GM23248 (cell line): ENCODE measurements around the gene EFL1. TPM values are rescaled to one million over a fixed set of nuclear protein-coding genes. Genes with fewer than 3 reads are reported as not detected.
A peak's percentile ranks its signal among the peaks of the same experiment; 100 is the strongest.

Source experiments
- DNase-seq: peaks from one replicate; pipeline ENCODE4 v3.0.0-alpha.2; 2015
- H2AFZ ChIP-seq: fragments of 200-600 bp; sonication (generic); 2 replicates; pipeline ENCODE4 v1.6.1; 2016; ENCODE audit warnings: antibody characterized with exemption
- H3F3A ChIP-seq: fragments of 200-600 bp; sonication (generic); 2 replicates; pipeline ENCODE4 v1.6.1; 2016; ENCODE audit warnings: mild to moderate bottlenecking, antibody characterized with exemption, mixed run types; ENCODE audit not compliant: insufficient read depth
- H3K27ac ChIP-seq: fragments of 200-600 bp; sonication (generic); 2 replicates; pipeline ENCODE4 v1.5.1; 2016; ENCODE audit warnings: mild to moderate bottlenecking
- H3K27me3 ChIP-seq: fragments of 200-600 bp; sonication (generic); replicated peaks from 2 replicates; pipeline ENCODE4 v1.6.1; 2016; ENCODE audit warnings: mild to moderate bottlenecking; ENCODE audit not compliant: insufficient read depth
- H3K36me3 ChIP-seq: fragments of 200-600 bp; sonication (generic); 2 replicates; pipeline ENCODE4 v1.6.1; 2016; ENCODE audit warnings: low read depth, mild to moderate bottlenecking
- H3K4me1 ChIP-seq: fragments of 200-600 bp; sonication (generic); 2 replicates; pipeline ENCODE4 v1.6.1; 2016; ENCODE audit warnings: mild to moderate bottlenecking; ENCODE audit not compliant: insufficient read depth
- H3K4me2 ChIP-seq: fragments of 200-600 bp; sonication (generic); one replicate; pipeline ENCODE4 v1.6.1; 2016; ENCODE audit warnings: mild to moderate bottlenecking; ENCODE audit not compliant: unreplicated experiment
- H3K4me3 ChIP-seq: fragments of 200-600 bp; sonication (generic); 2 replicates; pipeline ENCODE4 v1.5.1; 2016; ENCODE audit warnings: mild to moderate bottlenecking
- H3K79me2 ChIP-seq: fragments of 200-600 bp; sonication (generic); 2 replicates; pipeline ENCODE4 v1.6.1; 2016; ENCODE audit warnings: mild to moderate bottlenecking; ENCODE audit not compliant: insufficient read depth
- H3K9ac ChIP-seq: fragments of 200-600 bp; sonication (generic); 2 replicates; pipeline ENCODE4 v1.6.1; 2016; ENCODE audit warnings: mild to moderate bottlenecking
- H3K9me2 ChIP-seq: fragments of 200-600 bp; sonication (generic); 2 replicates; pipeline ENCODE4 v1.6.1; 2016; ENCODE audit warnings: mixed run types, mild to moderate bottlenecking, moderate library complexity; ENCODE audit not compliant: insufficient read depth
- H3K9me3 ChIP-seq: fragments of 200-600 bp; sonication (generic); one replicate; pipeline ENCODE4 v1.6.1; 2017; ENCODE audit warnings: low read depth
- H4K20me1 ChIP-seq: fragments of 200-600 bp; sonication (generic); 2 replicates; pipeline ENCODE4 v1.6.0; 2016; ENCODE audit not compliant: insufficient read depth
- EZH2 ChIP-seq: fragments of 200-600 bp; sonication (generic); IDR thresholded peaks from 2 replicates; pipeline ENCODE4 v1.6.1; 2018; ENCODE audit warnings: antibody characterized with exemption, mild to moderate bottlenecking; ENCODE audit not compliant: insufficient read depth, poor library complexity, severe bottlenecking
- EZH2phosphoT487 ChIP-seq: fragments of 200-600 bp; sonication (generic); IDR thresholded peaks from 2 replicates; pipeline ENCODE4 v1.6.1; 2018; ENCODE audit warnings: antibody characterized with exemption, moderate library complexity, mild to moderate bottlenecking, low read depth; ENCODE audit not compliant: insufficient read depth
- WGBS, 2 experiments: methylation state at CpG; one replicate each; pipeline ENCODE4 v1.1.6; 2015 to 2017; ENCODE audit warnings: low lambda C conversion rate in 2 of 2, low coverage in 1 of 2; ENCODE audit errors: missing lambda C conversion rate in 2 of 2; 5-methylcytosine and 5-hydroxymethylcytosine counted together
- in situ Hi-C: fragments of 300-500 bp; cut with MboI; formaldehyde crosslinking; loops from 2 replicates; pipeline ENCODE4 v1.15.0; 2020
- polyA plus RNA-seq: library from polyadenylated mRNA; unstranded; fragments of >200 nt; fragmentation: Nextera tagmentation; extraction: Ambion mirVana; gene quantifications from 2 replicates; pipeline ENCODE4 v1.2.1, GENCODE V29; 2016
- total RNA-seq: library from RNA; depleted of rRNA; stranded (reverse); fragments of >200 nt; shearing (Covaris generic); gene quantifications from 2 replicates; pipeline ENCODE4 v1.2.3, GENCODE V29; 2014

EFL1 gene
- total and polyA plus RNA-seq, 2 experiments from 2014 or later: 21.8 to 28.4 TPM

- DNase-seq: no peak
- Histone ChIP-seq H3K4me3 (no peak overlapping the region), H3K9ac (no peak overlapping the region), H3K36me3 (peaks cover 6% of the 10 kb centered on the region; the same call in 1 of the 2 replicates), H3K9me2 (no peaks in the 10 kb centered on the region), H3K27ac (peak overlapping the region; percentile 49), H3K27me3 (no peaks in the 10 kb centered on the region), H2AFZ (no peak overlapping the region), H3K79me2 (no peaks in the 10 kb centered on the region), H3K4me1 (peaks cover 66% of the 10 kb centered on the region), H3K4me2 (no peak overlapping the region), H3K9me3 (no peaks in the 10 kb centered on the region), H3F3A (peaks cover 65% of the 10 kb centered on the region), H4K20me1 (no peaks in the 10 kb centered on the region)
- TF ChIP-seq EZH2phosphoT487: no peak
- TF ChIP-seq EZH2: no peak
- in situ Hi-C loops: no loop called here
- WGBS, 2 experiments: 73 to 82% methylated on average over 3 of the region's 3 CpGs
Measured at GRCh38 chr15:82137261-82137660, 125.3 kb downstream of the EFL1 start.

GRCh38 chr15:82136120-82136519 is 126.4 kb downstream of the EFL1 start:
- 0 out of 2 replicates have a peak overlapping the region, but pooled peaks have one; percentile 11 for H3K9ac ChIP-seq
- WGBS, 2 experiments: 63 to 74% methylated on average over 3 of the region's 3 CpGs
- no peak overlapping the region for H2AFZ ChIP-seq
- H3K4me2 ChIP-seq: peak overlapping the region; percentile 16
- H3K4me1 ChIP-seq: peaks cover 76% of the 10 kb centered on the region
- H3K36me3 ChIP-seq: peaks cover 6% of the 10 kb centered on the region; the same call in 1 of the 2 replicates
- no peaks in the 10 kb centered on the region for H3K79me2 ChIP-seq
- no peaks in the 10 kb centered on the region for H4K20me1 ChIP-seq
- no peak for TF ChIP-seq EZH2phosphoT487
- no peak for TF ChIP-seq EZH2
- no peaks in the 10 kb centered on the region for H3K9me2 ChIP-seq
- H3K9me3 ChIP-seq: no peaks in the 10 kb centered on the region
- no peak overlapping the region for H3K4me3 ChIP-seq
- H3K27me3 ChIP-seq: no peaks in the 10 kb centered on the region
- no peak for DNase-seq
- peaks cover 77% of the 10 kb centered on the region for H3F3A ChIP-seq
- in situ Hi-C loops: no loop called here
- peak overlapping the region; percentile 49 for H3K27ac ChIP-seq

- Histone ChIP-seq H3K9me2 (no peaks in the 10 kb centered on the region), H2AFZ (no peak overlapping the region), H3K27me3 (no peaks in the 10 kb centered on the region), H3K4me2 (peak overlapping the region; percentile 16), H3K36me3 (peaks cover 6% of the 10 kb centered on the region; the same call in 1 of the 2 replicates), H3F3A (peaks cover 75% of the 10 kb centered on the region), H3K4me1 (peaks cover 76% of the 10 kb centered on the region), H3K27ac (peak overlapping the region; percentile 49), H3K9ac (0 out of 2 replicates have a peak overlapping the region, but pooled peaks have one; percentile 11), H3K9me3 (no peaks in the 10 kb centered on the region), H3K79me2 (no peaks in the 10 kb centered on the region), H3K4me3 (no peak overlapping the region), H4K20me1 (no peaks in the 10 kb centered on the region)
- 85 to 94% methylated on average over 3 of the region's 3 CpGs for WGBS, 2 experiments
- TF ChIP-seq EZH2: no peak
- TF ChIP-seq EZH2phosphoT487: no peak
- in situ Hi-C loops: no loop called here
- peak; percentile 59 for DNase-seq
Measured at GRCh38 chr15:82135638-82136037, 126.9 kb downstream of the EFL1 start.

GRCh38 chr15:82134461-82134860 is 128.1 kb downstream of the EFL1 start:
- Histone ChIP-seq H3K4me1 (peaks cover 75% of the 10 kb centered on the region), H3F3A (peaks cover 74% of the 10 kb centered on the region), H2AFZ (no peak overlapping the region), H3K79me2 (no peaks in the 10 kb centered on the region), H3K4me2 (no peak overlapping the region), H3K9me3 (no peaks in the 10 kb centered on the region), H3K27me3 (no peaks in the 10 kb centered on the region), H3K9me2 (no peaks in the 10 kb centered on the region), H4K20me1 (no peaks in the 10 kb centered on the region), H3K9ac (no peak overlapping the region), H3K4me3 (no peak overlapping the region), H3K36me3 (peaks cover 6% of the 10 kb centered on the region; the same call in 1 of the 2 replicates), H3K27ac (no peak overlapping the region)
- WGBS, 2 experiments: 96 to 98% methylated on average over 3 of the region's 3 CpGs
- DNase-seq: no peak
- in situ Hi-C loops: no loop called here
- TF ChIP-seq EZH2phosphoT487 (no peak), EZH2 (no peak)

- Histone ChIP-seq H3K9ac (no peak overlapping the region), H3K9me2 (no peaks in the 10 kb centered on the region), H3K4me3 (no peak overlapping the region), H3K79me2 (no peaks in the 10 kb centered on the region), H3K36me3 (peaks cover 4% of the 10 kb centered on the region; the same call in 1 of the 2 replicates), H2AFZ (no peak overlapping the region), H3K27ac (peak overlapping the region; percentile 92), H3K27me3 (no peaks in the 10 kb centered on the region), H3K9me3 (no peaks in the 10 kb centered on the region), H3K4me2 (no peak overlapping the region), H3F3A (peaks cover 75% of the 10 kb centered on the region), H3K4me1 (peaks cover 75% of the 10 kb centered on the region), H4K20me1 (no peaks in the 10 kb centered on the region)
- 100% methylated on average over 1 of the region's 1 CpG for WGBS, 2 experiments
- DNase-seq: peak; percentile 30
- no peak for TF ChIP-seq EZH2phosphoT487
- TF ChIP-seq EZH2: no peak
- in situ Hi-C loops: no loop called here
Measured at GRCh38 chr15:82133251-82133650, 129.3 kb downstream of the EFL1 start.
